ENCODE measurements around the gene TMEM72.

TMEM72 gene

GRCh38 chr10:44885710-44886109 lies 25.4 kb upstream of the TMEM72 start:
- in situ Hi-C loops (cut with MboI; ENCODE audit: low pct_unique_long_range_greater_than_20kb, low sequenced_read_pairs): no loop called here
- no peak for DNase-seq

- DNase-seq: no peak
- in situ Hi-C loops (cut with MboI; ENCODE audit: low pct_unique_long_range_greater_than_20kb, low sequenced_read_pairs): no loop called here
Measured at GRCh38 chr10:44886966-44887365, 24.2 kb upstream of the TMEM72 start.

GRCh38 chr10:44888886-44889285 lies 22.3 kb upstream of the TMEM72 start:
- DNase-seq: no peak
- in situ Hi-C loops (cut with MboI; ENCODE audit: low pct_unique_long_range_greater_than_20kb, low sequenced_read_pairs): no loop called here

GRCh38 chr10:44889834-44890233 lies 21.3 kb upstream of the TMEM72 start:
- no peak for DNase-seq
- in situ Hi-C loops (cut with MboI; ENCODE audit: low pct_unique_long_range_greater_than_20kb, low sequenced_read_pairs): no loop called here

GRCh38 chr10:44890696-44891563 lies 20.2 kb upstream of the TMEM72 start:
- no peak for DNase-seq
- in situ Hi-C loops (cut with MboI; ENCODE audit: low pct_unique_long_range_greater_than_20kb, low sequenced_read_pairs): no loop called here

GRCh38 chr10:44891721-44892120 lies 19.4 kb upstream of the TMEM72 start:
- in situ Hi-C loops (cut with MboI; ENCODE audit: low pct_unique_long_range_greater_than_20kb, low sequenced_read_pairs): no loop called here

GRCh38 chr10:44893604-44894468 lies 17.3 kb upstream of the TMEM72 start:
- DNase-seq: no peak
- in situ Hi-C loops (cut with MboI; ENCODE audit: low pct_unique_long_range_greater_than_20kb, low sequenced_read_pairs): no loop called here

More at GRCh38 chr10:44891721-44892120, 19.4 kb upstream of the TMEM72 start:
- no peak for DNase-seq

GRCh38 chr10:44894691-44895090 lies 16.4 kb upstream of the TMEM72 start:
- in situ Hi-C loops (cut with MboI; ENCODE audit: low pct_unique_long_range_greater_than_20kb, low sequenced_read_pairs): no loop called here
- DNase-seq: no peak

GRCh38 chr10:44895280-44895679 lies 15.9 kb upstream of the TMEM72 start:
- in situ Hi-C loops (cut with MboI; ENCODE audit: low pct_unique_long_range_greater_than_20kb, low sequenced_read_pairs): no loop called here
- DNase-seq: no peak

GRCh38 chr10:44897049-44897448 lies 14.1 kb upstream of the TMEM72 start:
- in situ Hi-C loops (cut with MboI; ENCODE audit: low pct_unique_long_range_greater_than_20kb, low sequenced_read_pairs): no loop called here
- no peak for DNase-seq

GRCh38 chr10:44898665-44899064 lies 12.5 kb upstream of the TMEM72 start:
- DNase-seq: no peak
- in situ Hi-C loops (cut with MboI; ENCODE audit: low pct_unique_long_range_greater_than_20kb, low sequenced_read_pairs): no loop called here

GRCh38 chr10:44899450-44900080 lies 11.6 kb upstream of the TMEM72 start:
- DNase-seq: no peak
- in situ Hi-C loops (cut with MboI; ENCODE audit: low pct_unique_long_range_greater_than_20kb, low sequenced_read_pairs): no loop called here

GRCh38 chr10:44902941-44903545 lies 8.1 kb upstream of the TMEM72 start:
- no peak for DNase-seq

GRCh38 chr10:44906486-44906885 lies 4.7 kb upstream of the TMEM72 start:
- in situ Hi-C loops (cut with MboI; ENCODE audit: low pct_unique_long_range_greater_than_20kb, low sequenced_read_pairs): no loop called here
- no peak for DNase-seq

More at GRCh38 chr10:44902941-44903545, 8.1 kb upstream of the TMEM72 start:
- in situ Hi-C loops (cut with MboI; ENCODE audit: low pct_unique_long_range_greater_than_20kb, low sequenced_read_pairs): no loop called here

GRCh38 chr10:44907556-44907955 lies 3.6 kb upstream of the TMEM72 start:
- DNase-seq: no peak
- in situ Hi-C loops (cut with MboI; ENCODE audit: low pct_unique_long_range_greater_than_20kb, low sequenced_read_pairs): no loop called here

GRCh38 chr10:44908066-44908749 lies 2.9 kb upstream of the TMEM72 start:
- in situ Hi-C loops (cut with MboI; ENCODE audit: low pct_unique_long_range_greater_than_20kb, low sequenced_read_pairs): no loop called here
- DNase-seq: no peak

- no peak for DNase-seq
- in situ Hi-C loops (cut with MboI; ENCODE audit: low pct_unique_long_range_greater_than_20kb, low sequenced_read_pairs): no loop called here
Measured at GRCh38 chr10:44908936-44909630, 2.1 kb upstream of the TMEM72 start.

GRCh38 chr10:44909910-44910309 lies 1.2 kb upstream of the TMEM72 start:
- in situ Hi-C loops (cut with MboI; ENCODE audit: low pct_unique_long_range_greater_than_20kb, low sequenced_read_pairs): no loop called here
- no peak for DNase-seq

Measured in KBM-7 (cell line).